Activated T-cell treated with anti-CD3 and anti-CD28 coated beads for 4 hours (primary cell): Measurements from ENCODE around the gene HSPA14.
"Not testable (repeated sequence)": the region's sequence is repeated elsewhere in the genome, so short reads cannot be mapped to it uniquely, and the experiment has no call there.

Experiments
- DNase-seq: peaks from one replicate; pipeline ENCODE4 v3.0.0-alpha.2; 2020

The HSPA14 gene, protein sequence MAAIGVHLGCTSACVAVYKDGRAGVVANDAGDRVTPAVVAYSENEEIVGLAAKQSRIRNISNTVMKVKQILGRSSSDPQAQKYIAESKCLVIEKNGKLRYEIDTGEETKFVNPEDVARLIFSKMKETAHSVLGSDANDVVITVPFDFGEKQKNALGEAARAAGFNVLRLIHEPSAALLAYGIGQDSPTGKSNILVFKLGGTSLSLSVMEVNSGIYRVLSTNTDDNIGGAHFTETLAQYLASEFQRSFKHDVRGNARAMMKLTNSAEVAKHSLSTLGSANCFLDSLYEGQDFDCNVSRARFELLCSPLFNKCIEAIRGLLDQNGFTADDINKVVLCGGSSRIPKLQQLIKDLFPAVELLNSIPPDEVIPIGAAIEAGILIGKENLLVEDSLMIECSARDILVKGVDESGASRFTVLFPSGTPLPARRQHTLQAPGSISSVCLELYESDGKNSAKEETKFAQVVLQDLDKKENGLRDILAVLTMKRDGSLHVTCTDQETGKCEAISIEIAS

DNA sequence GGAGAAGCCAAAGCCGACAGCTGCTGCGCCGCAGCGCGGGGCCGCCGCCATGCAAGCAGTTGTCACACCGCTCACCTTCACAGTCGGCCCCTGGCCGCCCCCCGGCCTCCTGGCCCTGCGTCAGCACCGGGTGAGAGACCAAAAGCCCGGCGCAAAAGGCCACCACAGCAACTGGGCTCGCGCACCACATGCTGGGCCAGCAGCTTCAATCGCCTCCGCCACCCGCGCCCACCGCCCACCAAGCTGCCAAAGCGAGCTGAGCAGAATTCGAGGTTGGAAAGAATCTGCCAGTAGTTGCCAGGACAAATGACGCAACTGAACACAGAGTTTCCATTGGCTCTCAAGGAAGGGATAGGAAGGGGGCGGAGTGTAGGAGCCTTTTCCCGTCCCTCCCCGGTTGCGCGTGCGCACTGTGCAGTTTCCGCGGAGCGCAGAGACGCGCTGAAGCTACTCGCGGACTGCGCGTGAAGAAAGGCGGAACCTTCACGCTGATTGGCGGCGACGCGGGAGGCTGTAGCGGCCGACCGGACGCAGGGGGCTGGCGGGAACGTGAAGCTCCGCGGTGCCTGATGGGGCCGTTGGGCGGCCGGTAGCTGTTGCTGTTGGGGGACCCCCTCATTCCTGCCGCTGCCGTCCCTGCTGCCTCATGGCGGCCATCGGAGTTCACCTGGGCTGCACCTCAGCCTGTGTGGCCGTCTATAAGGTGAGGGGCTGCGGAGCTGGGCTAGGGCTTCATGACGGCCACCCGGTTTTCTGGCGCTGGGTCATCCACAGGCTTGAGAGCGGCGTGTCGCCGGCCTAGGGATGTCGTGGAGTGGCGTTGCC, at the start of gene HSPA14, which contains the start of the genes CDNF and MSANTD7:
Gene HSPA14 (plus strand): TSS at position 550 of the 825 bp plus-strand sequence. CDS start 97 bp downstream, at position 647.
Gene CDNF (minus strand): TSS at position 281 of the 825 bp plus-strand sequence. CDS start 91 bp downstream, at position 190.
Gene MSANTD7 (plus strand): TSS at position 550 of the 825 bp plus-strand sequence. CDS start 3,979 bp downstream, outside the sequence.
- DNase-seq, result peak; percentile 98

DNA sequence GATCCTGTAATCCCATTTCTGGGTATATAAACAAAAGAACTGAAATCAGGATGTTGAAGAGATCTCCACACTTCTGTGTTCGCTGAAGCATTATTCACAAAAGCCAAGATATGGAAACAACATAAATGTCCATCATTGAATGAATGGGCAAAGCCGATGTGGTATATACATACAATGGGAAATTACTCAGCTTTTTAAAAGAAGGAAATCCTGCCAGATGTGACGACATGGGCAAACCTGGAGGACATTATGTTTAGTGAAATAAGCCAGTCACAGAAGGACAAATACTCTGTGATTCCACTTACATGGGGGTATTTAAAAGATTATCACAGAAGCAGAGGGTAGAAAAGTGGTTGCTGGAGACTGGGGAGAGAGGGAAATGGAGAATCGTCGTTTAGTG, 39.5 kb upstream of the HSPA14 start:
- no peak for DNase-seq

DNA sequence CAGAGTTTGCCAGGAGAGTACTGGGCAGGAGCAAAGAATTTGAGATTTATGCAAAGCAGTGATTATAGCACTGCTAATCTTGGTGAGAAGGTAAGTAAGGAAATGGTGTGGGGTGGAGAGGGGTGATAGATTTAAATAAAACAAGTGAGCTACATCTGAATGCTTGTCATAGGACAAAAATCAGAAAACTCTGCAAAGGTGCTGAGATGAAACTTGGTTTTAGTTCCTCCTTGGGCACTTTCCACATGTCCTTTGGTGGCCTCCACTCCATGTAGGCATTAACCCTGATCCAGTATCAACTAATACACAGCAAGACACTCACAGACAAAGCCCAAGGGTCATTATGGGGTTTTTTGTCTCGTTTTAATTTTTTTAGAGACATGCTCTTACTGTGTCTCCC, 37.7 kb upstream of the HSPA14 start:
- no peak for DNase-seq

DNA sequence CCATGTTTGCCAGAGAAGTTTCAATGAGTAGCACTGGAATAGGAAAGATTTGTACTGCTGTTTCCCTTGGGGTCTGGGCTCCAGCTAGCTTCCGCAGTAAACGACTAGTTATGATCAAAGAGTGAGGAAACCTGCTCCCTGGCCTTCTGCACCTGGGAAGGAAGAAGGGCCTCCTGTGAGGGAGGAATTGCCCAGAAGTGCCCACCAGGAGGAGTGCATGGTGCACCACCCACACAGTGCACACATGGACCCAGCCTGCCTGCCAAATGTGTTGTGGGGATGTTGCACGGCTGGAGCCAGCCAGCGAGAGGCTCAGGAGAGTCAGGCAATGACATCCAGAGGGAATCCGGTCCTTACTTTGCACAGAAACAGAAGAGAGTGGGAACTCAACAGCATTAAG, 36.4 kb upstream of the HSPA14 start:
- no peak for DNase-seq

DNA sequence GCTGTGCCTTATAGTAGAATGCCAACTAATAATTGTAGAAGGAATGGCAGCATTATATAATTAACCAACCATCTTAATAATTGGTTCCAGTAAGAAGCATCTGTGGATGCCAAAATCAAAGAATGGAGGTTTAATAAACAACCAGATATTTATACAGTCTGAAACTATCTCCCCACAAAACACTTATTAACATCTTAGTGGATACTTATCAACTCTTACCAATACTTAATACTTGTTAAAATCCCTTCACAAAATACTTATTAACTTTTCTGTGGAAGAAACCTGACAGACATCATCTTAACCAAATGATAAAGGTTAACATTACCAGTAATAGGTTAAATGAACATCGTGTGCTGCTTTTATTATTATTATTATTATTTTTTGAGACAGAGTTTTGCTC, 34.3 kb upstream of the HSPA14 start:
- no peak for DNase-seq

DNA sequence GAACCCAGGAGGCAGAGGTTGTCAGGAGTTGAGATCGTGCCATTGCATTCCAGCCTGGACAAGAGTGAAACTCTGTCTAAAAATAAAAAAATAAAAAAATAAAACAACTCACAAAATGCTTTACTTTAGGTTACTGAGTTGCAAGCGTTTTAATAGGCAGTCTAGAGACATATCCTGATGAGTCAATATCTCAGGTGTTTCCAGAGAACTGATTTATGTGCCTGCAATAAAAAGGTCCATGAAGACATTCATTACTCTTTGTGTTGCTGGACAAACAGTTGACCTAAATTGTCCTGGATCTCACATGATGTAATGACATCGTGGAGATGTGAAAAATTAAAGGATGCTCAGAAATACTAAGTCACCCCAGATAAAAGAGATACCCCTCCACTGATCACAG, 31.8 kb upstream of the HSPA14 start:
- DNase-seq, result no peak

DNA sequence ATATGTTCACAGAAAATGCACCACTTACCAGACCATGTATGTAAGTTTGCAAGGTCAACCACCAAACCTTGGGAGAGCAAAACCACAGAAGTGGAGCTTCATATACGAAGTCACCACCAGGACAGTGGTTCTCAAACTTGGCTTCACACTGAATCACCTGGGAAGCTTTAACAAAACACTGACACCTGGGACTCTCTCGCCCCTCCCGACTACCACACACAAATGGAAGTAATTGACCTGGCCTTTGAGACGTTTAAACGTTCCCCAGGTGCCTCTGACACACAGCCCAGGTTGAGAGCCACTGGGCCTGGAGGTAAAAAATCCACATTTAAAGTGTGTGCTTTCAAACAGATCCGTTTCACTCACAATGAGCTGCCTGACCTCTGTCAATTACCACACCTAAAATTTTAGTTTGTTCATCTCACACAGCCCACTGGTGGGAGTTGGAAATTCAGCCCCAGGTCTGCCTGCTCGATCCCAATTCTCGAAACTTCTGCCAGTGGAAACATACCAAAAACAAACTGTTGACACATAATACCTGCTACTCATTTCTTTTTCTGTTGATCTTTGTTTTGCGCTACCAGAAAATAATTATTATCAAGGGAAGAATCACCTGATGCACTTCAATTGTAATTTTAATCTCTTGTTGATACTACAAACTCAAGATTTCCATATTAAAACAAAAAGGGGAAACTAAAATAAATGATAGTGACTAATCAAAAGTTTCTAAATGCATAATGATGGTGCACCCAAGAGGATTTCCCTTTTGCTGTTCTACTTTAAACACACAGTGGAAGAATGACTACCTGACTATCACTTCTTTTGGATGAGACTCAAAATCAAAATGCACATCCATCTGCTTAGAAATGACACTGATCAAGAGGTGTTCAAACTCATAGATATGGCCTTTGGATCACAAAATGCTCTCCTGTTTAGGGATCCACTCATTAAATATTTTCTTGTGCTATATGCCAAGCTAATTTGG, 26.8 kb upstream of the HSPA14 start:
- no peak for DNase-seq

DNA sequence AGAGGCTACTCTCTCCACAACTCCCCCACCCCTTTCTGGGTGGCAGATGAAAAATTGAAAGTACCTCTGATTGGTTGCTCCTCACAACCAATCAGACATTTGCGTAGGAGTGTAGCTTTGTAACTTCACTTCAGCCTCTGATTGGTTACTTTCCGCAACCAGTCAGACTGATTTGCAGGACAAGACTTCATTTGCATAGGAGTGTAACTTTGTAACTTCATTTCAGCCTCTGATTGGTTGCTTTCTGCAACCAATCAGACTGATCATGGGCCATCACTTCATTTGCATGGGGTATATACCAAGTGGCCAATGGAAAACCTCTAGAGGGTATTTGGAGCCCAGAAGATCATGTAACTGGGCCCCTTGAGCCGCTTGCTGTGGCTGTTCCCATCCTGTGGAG, 25.8 kb upstream of the HSPA14 start:
- DNase-seq, result no peak

DNA sequence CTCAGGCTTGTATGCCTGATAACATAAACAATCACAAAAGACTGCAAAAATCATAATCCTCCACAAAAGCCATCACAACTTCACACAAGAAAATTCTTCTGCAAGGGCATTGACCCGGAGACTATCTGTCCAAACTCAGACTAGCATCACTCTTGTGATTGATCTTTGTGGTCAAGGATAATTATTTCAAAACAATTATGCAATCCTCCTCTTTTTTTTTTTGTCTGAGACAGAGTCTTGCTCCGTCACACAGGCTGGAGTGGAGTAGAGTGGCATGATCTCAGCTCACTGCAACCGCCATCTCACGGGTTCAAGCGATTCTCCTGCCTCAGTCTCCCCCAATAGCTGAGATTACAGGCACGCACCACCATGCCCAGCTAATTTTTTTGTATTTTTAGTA, 22.4 kb upstream of the HSPA14 start:
- DNase-seq, result no peak

DNA sequence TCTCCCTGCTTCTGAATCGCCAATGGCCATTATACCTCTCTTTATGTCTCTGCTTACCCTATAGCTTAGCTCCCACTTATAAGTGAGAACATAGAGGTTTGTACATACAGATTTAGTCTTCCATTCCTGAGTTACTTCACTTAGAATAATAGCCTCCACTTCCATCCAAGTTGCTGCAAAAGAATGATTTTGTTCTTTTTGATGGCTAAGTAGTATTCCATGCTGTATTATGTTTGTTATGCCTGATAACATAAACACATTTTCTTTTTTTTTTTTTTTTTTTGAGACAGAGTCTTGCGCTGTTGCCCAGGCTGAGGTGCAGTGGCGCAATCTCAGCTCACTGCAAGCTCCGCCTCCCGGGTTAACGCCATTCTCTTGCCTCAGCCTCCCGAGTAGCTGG, 21.4 kb upstream of the HSPA14 start:
- DNase-seq, result not testable (repeated sequence)

DNA sequence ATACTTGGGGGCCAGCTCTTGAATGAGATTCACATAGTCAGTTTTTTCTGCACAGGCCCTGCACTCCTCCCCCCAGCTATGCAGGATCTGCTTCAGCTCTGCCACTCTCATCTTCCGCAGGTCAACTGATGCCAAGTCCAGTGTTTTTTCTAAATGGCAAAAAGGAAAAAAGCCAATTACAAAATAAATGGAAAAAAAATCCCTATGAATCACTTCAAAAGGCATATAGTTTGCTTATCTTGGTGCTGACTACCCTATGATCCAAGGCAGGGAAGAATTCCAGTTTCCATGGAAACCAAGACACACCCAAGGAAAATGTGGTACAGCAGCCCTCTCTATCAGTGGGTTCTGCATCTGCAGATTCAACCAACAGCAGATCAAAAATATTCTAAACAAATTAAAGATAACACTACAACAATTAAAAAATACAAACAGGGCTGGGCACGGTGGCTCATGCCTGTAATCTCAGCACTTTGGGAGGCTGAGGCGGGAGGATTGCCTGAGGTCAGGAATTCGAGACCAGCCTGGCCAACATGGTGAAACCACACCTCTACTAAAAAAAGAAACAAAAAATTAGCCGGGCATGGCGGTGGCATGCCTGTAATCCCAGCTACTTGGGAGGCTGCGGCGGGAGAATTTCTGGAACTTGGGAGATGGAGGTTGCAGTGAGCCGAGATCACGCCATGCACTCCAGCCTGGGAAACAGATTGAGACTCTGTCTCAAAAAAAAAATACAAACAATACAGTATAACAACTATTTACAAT, 17.9 kb upstream of the HSPA14 start:
- no peak for DNase-seq

DNA sequence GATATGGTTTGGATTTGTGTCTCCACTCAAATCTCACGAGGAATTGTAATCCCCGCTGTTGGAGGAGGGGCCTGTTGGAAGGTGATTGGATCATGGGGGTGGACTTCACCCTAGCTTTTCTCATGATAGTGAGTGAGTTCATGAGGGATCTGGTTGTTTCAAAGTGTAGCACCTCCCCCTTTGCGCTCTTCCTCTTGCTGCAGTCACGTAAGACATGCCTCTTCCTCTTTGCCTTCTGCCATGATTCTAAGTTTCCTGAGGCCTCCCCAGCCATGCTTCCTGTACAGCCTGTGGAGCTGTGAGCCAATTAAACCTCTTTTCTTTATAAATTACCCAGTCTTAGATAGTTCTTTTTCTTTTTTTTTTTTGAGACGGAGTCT, 17.3 kb upstream of the HSPA14 start:
- DNase-seq, result no peak

DNA sequence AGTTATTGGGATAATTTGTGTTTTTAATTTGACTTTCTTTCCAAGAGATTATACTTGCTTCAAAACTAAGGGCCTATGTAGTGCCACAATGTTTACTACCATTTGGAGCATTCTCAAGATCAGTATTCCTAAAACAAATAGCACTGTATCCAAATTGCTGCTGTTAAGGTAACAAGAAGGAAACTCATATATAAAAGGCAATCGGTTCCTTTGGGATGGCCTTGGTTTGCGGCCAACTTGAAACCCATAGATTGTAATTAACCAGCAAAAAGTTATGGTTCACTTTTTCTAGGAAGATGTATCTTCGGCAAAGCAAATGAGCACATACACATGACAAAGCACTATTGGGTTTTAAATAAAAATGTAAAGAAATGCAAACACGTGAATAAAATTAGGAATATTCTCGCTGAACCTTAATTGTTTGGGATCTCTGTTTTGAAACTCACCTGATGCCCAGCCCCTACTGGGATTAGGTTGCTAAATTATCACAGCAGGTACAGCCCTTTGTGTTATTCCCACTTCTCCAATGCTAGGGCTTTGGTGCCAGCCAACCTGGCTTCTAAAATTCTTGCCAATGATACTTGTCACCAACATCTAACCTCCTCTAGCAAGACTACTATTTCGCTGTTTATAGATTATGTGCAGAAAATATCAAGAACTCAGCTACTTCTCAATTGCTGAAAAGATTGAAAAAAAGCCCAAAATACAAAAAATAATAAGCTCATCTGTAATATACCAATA, 16.3 kb upstream of the HSPA14 start:
- no peak for DNase-seq

DNA sequence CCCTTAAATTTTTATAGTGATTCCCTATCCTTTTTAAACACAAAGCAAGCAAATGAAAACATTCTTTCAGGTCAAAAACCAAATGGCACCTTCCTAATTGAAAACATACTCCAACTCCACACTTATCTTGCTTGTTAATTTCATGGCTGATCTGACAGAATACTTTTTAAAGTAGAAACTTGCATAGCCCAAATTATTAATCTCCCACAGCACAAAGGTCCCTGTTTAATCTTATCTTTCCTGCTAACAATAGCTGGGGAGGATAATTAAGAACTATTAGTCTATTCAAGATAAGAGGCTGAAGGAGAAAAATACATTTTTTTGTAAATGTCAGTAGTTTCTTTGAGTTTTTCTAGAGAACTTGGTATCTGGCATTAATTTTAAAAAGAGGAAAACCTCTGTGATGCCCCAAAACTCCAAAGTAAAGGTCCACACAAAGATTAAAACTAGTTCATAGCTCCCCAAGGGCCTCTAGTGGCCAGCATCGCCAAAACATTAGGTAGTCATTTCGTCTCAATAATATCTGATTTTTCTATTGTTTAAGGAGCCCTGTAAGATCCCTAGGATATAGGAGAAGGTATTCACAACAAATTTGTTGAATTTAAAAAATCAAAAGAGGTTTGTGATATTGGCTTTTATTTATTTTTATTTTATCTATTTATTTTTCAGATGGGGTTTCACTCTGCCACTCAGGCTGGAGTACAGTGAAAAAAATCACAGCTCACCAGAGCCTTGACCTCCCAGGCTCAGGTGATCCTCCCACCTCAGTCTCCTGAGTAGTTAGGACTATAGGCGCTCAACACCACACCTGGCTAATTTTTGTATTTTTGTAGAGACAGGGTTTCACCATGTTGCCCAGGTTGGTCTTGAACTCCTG, 15.0 kb upstream of the HSPA14 start:
- peak; percentile 23 for DNase-seq

DNA sequence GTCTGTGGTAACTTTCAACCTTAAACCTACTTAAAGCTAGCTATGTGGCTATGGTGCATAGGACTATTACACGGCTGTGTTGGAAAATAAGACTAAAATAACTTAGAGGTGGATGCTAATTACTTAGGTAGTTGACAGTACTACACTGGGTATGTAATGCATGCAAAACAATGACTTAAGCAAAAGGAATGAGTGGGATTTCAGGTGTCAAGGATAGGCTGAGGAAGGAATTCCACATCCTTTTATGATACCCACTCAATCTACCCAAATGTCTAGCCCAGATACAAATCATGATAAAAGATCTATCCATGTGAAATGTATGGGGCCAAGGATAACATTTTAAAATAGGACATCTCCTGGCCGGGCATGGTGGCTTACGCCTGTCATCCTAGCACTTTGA, 14.1 kb upstream of the HSPA14 start:
- DNase-seq, result no peak

DNA sequence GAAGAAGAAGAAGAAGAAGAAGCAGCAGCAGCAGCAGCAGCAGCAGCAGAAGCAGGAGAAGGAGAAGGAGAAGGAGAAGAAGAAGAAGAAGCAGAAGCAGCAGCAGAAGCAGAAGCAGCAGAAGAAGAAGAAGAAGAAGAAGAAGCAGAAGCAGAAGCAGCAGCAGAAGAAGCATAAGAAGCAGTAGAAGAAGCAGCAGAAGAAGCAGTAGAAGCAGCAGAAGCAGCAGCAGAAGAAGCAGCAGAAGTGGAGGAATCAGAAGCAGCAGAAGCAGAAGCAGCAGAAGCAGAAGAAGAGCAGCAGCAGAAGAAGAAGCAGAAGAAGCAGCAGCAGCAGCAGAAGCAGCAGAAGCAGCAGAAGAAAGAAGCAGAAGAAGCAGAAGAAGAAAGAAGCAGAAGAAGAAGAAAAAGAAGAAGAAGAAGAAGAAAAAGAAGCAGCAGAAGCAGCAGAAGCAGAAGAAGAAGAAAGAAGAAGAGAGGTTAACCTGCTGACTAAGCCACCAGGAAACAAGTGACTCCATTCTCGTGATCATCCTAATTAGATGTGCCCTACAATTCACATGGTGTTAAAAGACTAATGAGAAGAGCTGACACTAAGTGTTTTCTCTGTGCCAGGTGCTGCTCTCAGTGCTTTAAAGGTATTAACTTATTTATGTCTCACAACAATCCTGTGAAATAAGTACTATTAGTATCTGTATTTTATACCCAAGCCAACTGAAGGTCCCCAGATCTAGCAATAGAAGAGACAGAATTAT, 11.9 kb upstream of the HSPA14 start:
- DNase-seq, result no peak

DNA sequence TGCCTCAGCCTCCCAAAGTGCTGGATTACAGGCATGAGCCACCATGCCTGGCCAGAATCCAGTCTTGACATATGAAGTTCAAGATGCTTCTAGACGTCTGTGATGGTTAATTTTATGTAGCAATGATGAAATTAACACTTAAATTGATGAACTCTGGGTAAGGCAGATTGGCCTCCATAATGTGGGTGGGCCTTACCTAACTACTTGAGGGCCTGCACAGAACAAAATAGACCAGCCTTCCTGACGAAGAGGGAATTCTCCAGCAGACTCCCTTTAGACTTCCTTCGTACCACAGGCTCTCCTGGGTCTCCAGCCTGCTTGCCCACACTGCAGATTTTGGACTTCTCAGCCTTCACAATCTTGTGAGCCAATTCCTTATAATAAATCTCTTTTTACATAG, 5.0 kb upstream of the HSPA14 start:
- DNase-seq, result no peak

DNA sequence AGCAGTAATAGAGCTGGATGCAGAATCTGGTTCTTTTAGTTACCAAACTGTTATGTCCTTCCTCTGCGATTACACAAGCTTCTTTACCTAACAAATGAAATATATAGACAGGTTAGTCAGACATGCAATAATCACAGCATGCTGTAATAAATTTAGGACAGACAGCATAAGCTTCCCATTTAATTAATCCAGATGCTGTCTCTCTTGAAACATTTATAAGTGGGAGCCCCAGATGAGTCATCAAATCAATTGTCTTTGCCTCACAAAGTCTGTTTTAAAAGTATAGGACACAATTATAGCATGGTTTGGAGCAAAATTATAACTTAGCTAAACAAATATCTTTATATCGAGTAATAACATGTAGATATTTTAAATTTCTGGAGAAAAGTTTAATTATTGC, 1.9 kb upstream of the HSPA14 start:
- no peak for DNase-seq
